ENCODE results near the gene GSTM2.

Gene GSTM2

GRCh38 chr1:109667452-109668122, at the start of gene GSTM2:
GSTM2 (plus strand) TSS chr1:109668057; CDS start chr1:109668116, 59 bp downstream.
- DNase-seq (ENCODE audit: low spot score) = peak; percentile 95

- peak; percentile 14 for DNase-seq (ENCODE audit: low spot score)
Measured at GRCh38 chr1:109618661-109619575, 48.9 kb upstream of the GSTM2 start.

GRCh38 chr1:109619576-109620400, 48.1 kb upstream of the GSTM2 start, which contains the start of the genes AMPD2 and GNAT2:
AMPD2 (plus strand) TSS chr1:109619837; CDS start chr1:109621176, 1,339 bp downstream.
GNAT2 (minus strand) TSS chr1:109619616; CDS start chr1:109612870, 6,746 bp downstream.
- peak; percentile 87 for DNase-seq (ENCODE audit: low spot score)

GRCh38 chr1:109620401-109620791, 47.5 kb upstream of the GSTM2 start:
- DNase-seq (ENCODE audit: low spot score) = peak; percentile 65

GRCh38 chr1:109620841-109621286, 47.0 kb upstream of the GSTM2 start:
- peak; percentile 91 for DNase-seq (ENCODE audit: low spot score)

GRCh38 chr1:109621379-109622136, 46.3 kb upstream of the GSTM2 start:
- peak; percentile 40 for DNase-seq (ENCODE audit: low spot score)

GRCh38 chr1:109622137-109622892, 45.5 kb upstream of the GSTM2 start:
- peak; percentile 29 for DNase-seq (ENCODE audit: low spot score)

- peak; percentile 37 for DNase-seq (ENCODE audit: low spot score)
Measured at GRCh38 chr1:109622895-109623294, 45.0 kb upstream of the GSTM2 start.

- DNase-seq (ENCODE audit: low spot score) = no peak
Measured at GRCh38 chr1:109623601-109624161, 44.2 kb upstream of the GSTM2 start.

GRCh38 chr1:109624201-109625010, 43.5 kb upstream of the GSTM2 start:
- peak; percentile 48 for DNase-seq (ENCODE audit: low spot score)

GRCh38 chr1:109625176-109625575, 42.7 kb upstream of the GSTM2 start:
- no peak for DNase-seq (ENCODE audit: low spot score)

- DNase-seq (ENCODE audit: low spot score) = peak; percentile 48
Measured at GRCh38 chr1:109625601-109626560, 42.0 kb upstream of the GSTM2 start.

- peak; percentile 37 for DNase-seq (ENCODE audit: low spot score)
Measured at GRCh38 chr1:109626682-109627408, 41.0 kb upstream of the GSTM2 start.

GRCh38 chr1:109627692-109628399, 40.0 kb upstream of the GSTM2 start:
- DNase-seq (ENCODE audit: low spot score) = peak; percentile 34

- no peak for DNase-seq (ENCODE audit: low spot score)
Measured at GRCh38 chr1:109628540-109629321, 39.1 kb upstream of the GSTM2 start.
